C4-2B (cell line): ENCODE data around the gene CREBL2.
"Not testable (repeated sequence)": the region's sequence is repeated elsewhere in the genome, so short reads cannot be mapped to it uniquely, and the experiment has no call there.

Experiments
- H3K27ac ChIP-seq: fragments of 450-650 bp; 2 replicates; pipeline ENCODE4 v1.5.1; 2017
- CTCF ChIP-seq: fragments of 450-650 bp; conservative IDR thresholded peaks from 2 replicates; pipeline ENCODE4 v1.5.1; 2017; ENCODE audit warnings: mild to moderate bottlenecking
- ZFX ChIP-seq: fragments of 450-650 bp; IDR thresholded peaks from 2 replicates; pipeline ENCODE4 v1.6.1; 2017

CREBL2 gene

DNA sequence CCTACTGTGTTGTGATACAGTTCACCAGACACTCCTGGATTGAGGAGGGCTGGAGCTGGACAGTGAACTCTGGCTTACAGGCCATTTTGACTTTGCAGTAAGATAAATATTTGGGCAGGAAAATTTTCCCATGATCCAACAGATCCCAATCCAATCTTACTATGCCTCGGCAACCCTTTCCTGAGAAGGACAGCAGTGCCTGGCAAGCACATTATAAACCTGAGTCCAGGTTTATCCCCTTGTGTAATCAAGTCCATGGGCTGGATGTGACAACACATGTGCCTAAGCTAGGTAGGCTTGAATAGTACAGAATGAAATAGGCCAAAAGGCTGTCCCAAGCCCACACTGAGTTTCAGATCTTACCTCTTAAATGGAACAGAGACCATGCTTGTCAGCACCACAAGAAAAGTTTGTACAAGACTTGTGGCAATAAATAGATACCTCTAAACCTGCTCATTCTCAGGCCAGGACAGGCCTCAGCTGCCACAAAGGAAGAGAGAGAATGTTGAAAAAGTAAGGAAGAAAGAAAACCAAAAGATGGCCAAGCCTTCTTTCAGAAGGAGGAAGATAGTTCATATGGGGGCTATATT is 34.9 kb downstream of the CREBL2 start:
- H3K27ac ChIP-seq = no peak overlapping the region
- TF ChIP-seq ZFX (no peak), CTCF (no peak)

DNA sequence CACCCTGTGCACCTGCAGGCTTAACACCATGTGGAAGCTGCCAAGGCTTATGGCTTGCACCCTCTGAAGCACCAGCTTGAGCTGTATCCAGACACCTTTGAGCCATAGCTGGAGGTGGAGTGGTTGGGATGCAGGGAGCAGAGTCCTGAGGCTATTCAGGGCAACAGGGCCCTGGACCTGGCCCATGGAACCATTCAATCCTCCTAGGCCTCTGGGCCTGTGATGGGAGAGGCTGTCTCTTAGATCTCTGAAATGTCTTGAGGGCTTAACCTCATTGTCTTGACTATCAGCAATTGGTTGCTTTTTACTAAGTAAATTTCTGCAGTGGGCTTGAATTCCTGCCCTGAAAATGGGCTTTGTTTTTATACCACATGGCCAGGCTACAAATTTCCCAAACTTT is 36.6 kb downstream of the CREBL2 start:
- no peak overlapping the region for H3K27ac ChIP-seq
- no peak for TF ChIP-seq ZFX
- TF ChIP-seq CTCF = no peak

DNA sequence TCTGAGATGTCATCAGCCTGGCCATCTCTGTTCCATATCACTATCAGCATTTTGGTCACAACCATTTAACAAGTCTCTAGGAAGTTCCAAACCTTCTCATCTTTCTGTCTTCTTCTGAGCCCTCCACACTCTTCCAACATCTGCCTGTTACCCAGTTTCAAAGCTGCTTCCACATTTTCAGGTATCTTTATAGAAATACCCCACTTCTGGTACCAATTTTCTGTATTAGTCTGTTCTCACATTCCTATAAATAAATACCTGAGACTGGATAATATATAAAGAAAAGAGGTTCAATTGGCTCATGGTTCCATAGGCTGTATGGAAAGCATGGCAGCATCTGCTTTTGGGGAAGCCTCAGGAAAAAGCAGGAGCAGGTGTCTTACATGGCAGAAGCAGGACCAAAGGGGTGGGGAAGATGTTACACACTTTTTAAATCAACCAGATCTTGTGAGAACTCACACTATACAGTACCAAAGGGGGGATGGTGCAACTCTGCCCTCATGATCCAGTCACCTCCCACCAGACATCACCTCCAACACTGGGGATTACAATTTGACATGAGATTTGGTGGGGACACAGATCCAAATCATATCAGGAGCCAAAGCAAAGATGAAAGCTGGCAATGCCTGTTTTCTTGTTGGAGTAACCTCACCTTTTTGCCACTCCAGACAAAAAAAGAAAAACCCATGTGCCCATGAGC is 37.4 kb downstream of the CREBL2 start:
- TF ChIP-seq CTCF (no peak), ZFX (no peak)
- no peak overlapping the region for H3K27ac ChIP-seq

DNA sequence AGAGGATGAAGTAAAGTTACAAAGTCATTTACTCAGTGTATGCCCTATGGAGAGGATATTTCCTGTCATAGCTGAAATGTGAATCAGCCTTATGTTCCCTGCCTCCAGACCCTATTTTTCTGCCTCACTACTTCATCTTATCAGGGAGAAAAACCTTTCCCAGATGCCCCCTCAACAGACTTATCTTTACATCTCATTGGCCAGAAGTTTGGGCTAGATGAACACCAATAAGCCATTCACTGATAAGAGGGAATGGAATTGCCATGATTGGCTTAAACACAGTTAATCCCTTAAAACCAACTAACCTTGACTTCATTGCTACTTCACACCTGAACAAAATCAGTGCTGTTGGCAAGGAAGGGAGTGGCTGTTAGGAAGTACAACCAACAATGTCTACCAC is 40.1 kb downstream of the CREBL2 start:
- no peak for TF ChIP-seq ZFX
- no peak for TF ChIP-seq CTCF
- H3K27ac ChIP-seq = no peak overlapping the region

DNA sequence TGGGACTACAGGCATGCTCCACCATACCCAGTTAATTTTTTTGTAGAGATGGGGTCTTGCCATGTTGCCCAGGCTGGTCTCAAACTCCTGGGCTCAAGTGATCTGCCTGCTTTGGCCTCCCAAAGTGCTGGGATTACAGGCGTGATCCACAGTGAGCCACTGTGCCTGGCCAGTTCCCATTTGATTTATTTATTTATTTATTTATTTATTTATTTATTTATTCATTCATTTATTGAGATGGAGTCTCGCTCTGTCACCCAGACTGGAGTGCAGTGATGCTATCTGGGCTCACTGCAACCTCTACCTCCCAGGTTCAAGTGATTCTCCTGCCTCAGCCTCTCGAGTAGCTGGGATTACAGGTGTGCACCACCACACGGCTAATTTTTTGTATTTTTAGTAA is 41.0 kb downstream of the CREBL2 start:
- not testable (repeated sequence) for H3K27ac ChIP-seq

GRCh38 chr12:12653922-12654321 is 42.2 kb downstream of the CREBL2 start:
- TF ChIP-seq CTCF = no peak
- TF ChIP-seq ZFX = no peak

DNA sequence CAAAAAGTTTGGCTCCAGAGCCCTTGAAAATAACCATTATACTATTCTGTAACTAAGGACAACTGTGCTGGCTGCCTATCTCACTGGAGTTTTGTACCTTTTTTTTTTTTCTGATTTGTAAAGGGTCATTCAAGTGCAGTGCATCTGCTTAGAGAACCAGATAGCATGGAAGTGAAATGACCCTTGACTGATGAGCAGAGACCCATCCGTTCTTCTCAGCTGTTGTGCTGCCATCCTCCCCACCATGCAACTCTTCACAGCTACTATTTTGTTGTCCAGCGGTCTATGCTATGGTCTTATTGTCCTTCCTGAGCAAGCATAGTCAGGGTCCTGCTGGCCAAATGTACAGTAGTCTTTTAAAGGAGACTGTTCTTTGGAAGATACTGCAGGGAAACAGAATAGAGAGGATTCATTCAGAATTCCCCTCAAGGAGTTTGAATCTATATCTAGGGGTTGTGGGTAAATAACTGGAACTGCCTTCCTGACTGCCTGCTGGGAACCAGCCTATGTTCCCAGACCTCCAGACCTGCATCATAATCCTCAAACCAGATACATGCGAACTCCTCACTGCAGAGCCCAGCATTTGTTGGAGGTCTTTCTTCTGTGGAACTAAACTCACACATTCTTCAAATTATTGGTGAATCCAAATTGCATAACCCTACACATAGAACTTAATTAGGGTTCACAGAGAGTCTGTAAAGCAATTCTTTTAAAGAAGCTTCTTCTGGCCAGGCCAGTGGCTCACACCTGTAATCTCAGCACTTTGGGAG is 43.2 kb downstream of the CREBL2 start:
- no peak overlapping the region for H3K27ac ChIP-seq
- no peak for TF ChIP-seq CTCF
- TF ChIP-seq ZFX = no peak

More at GRCh38 chr12:12653922-12654321, 42.2 kb downstream of the CREBL2 start:
- no peak overlapping the region for H3K27ac ChIP-seq
